Gastroesophageal sphincter (tissue), 4 donors: ENCODE results near the gene RAB6A. TPM values are rescaled to one million over a fixed set of nuclear protein-coding genes. Genes with fewer than 3 reads are reported as not detected.

Experiments
- ATAC-seq: fragments of 150-250 bp; one replicate; pipeline ENCODE4 v1.9.1; 2016; ENCODE audit warnings: mild to moderate bottlenecking, moderate library complexity
- H3K27ac ChIP-seq, 4 donors: fragments of 200-600 bp; sonication (generic) in 3 of 4; 1 replicate in 3 of 4; 2 replicates in 1 of 4; pipeline ENCODE4 v1.5.1; 2016 to 2019
- H3K27me3 ChIP-seq: fragments of 200-600 bp; sonication (generic); one replicate; pipeline ENCODE4 v1.5.1; 2019
- H3K36me3 ChIP-seq, 2 donors: fragments of 200-600 bp; sonication (generic); one replicate each; pipeline ENCODE4 v1.5.1; 2019; ENCODE audit warnings: control low read depth in 1 of 2
- H3K4me1 ChIP-seq, 3 donors: fragments of 200-600 bp; sonication (generic); 1 replicate in 2 of 3; 2 replicates in 1 of 3; pipeline ENCODE4 v1.5.1; 2016 to 2019; ENCODE audit warnings: control low read depth in 2 of 3
- H3K4me3 ChIP-seq, 2 donors: fragments of 200-600 bp; sonication (generic); one replicate each; pipeline ENCODE4 v1.5.1; 2019; ENCODE audit warnings: mild to moderate bottlenecking in 1 of 2, moderate library complexity in 1 of 2
- H3K9me3 ChIP-seq, 3 donors: fragments of 200-600 bp; sonication (generic); one replicate each; pipeline ENCODE4 v1.5.1; 2017 to 2019; ENCODE audit warnings: control low read depth in 2 of 3
- CTCF ChIP-seq, 4 experiments: fragments of 200-600 bp in 2 of 4; fragments of 450-650 bp in 2 of 4; sonication (generic) in 1 of 4; IDR thresholded peaks; one replicate each; pipeline ENCODE4 v1.5.1; 2017 to 2019; ENCODE audit warnings: antibody characterized with exemption in 4 of 4, mild to moderate bottlenecking in 2 of 4, moderate library complexity in 2 of 4
- EP300 ChIP-seq: sonication (generic); formaldehyde crosslinking; IDR thresholded peaks from one replicate; pipeline ENCODE4 v1.6.1; 2017; ENCODE audit warnings: antibody characterized with exemption, mild to moderate bottlenecking
- POLR2A ChIP-seq, 2 donors: fragments of 450-650 bp; IDR thresholded peaks; one replicate each; pipeline ENCODE4 v1.6.1; 2017; ENCODE audit warnings: antibody characterized with exemption in 2 of 2, mild to moderate bottlenecking in 2 of 2, moderate library complexity in 1 of 2
- POLR2AphosphoS5 ChIP-seq: sonication (generic); formaldehyde crosslinking; IDR thresholded peaks from one replicate; pipeline ENCODE4 v1.6.1; 2017; ENCODE audit warnings: antibody characterized with exemption
- WGBS, 2 donors: methylation state at CpG; one replicate each; pipeline ENCODE4 v1.1.5; 2018; ENCODE audit warnings: low coverage in 1 of 2; 5-methylcytosine and 5-hydroxymethylcytosine counted together
- total RNA-seq, 4 donors: library from RNA; depleted of rRNA; stranded (reverse); fragments of >200 nt; gene quantifications; one replicate each; pipeline ENCODE4 v1.1.0, GENCODE V29; 2016

The RAB6A gene
- total RNA-seq, 4 donors from 2014 or later = 134 to 168 (median 149) TPM

GRCh38 chr11:73662445-73663157 lies 98.3 kb downstream of the RAB6A start:
- ATAC-seq = no peak
- Histone ChIP-seq H3K27me3 (no peaks in the 10 kb centered on the region), H3K27ac (no peak overlapping the region), H3K36me3 (no peaks in the 10 kb centered on the region), H3K4me3 (no peak overlapping the region), H3K9me3 (no peaks in the 10 kb centered on the region), H3K4me1 (peaks cover 0 to 23% (median 4%) of the 10 kb centered on the region in 3 donors)
- WGBS, 2 donors = 80 to 83% methylated on average over 1 to 2 of the region's 3 CpGs
- no peak for TF ChIP-seq POLR2A (IDR thresholded peaks at IDR 0.05)
- no peak for TF ChIP-seq POLR2AphosphoS5
- no peak for TF ChIP-seq CTCF (IDR thresholded peaks at IDR 0.05)
- TF ChIP-seq EP300 = no peak

GRCh38 chr11:73661035-73661628 lies 99.7 kb downstream of the RAB6A start:
- Histone ChIP-seq H3K36me3 (no peaks in the 10 kb centered on the region), H3K4me3 (peak overlapping the region in 1 of 2 donors; percentile 37), H3K9me3 (no peaks in the 10 kb centered on the region), H3K4me1 (peaks cover 0 to 23% (median 4%) of the 10 kb centered on the region in 3 donors), H3K27me3 (no peaks in the 10 kb centered on the region), H3K27ac (peak overlapping the region in 2 of 4 donors; percentile 24 to 59)
- 0 to 9% methylated on average over 1 to 8 of the region's 40 CpGs for WGBS, 2 donors
- peak; percentile 96 for ATAC-seq
- TF ChIP-seq CTCF (IDR thresholded peaks at IDR 0.05) = peak in 3 of 4 experiments; percentile 94 to 99 (median 98)
- TF ChIP-seq POLR2AphosphoS5 = no peak

- ATAC-seq = no peak
- 71% methylated on average over 1 of the region's 25 CpGs; no CpG with 5 or more reads in 1 of the 2 donors for WGBS, 2 donors
Observed at GRCh38 chr11:73660497-73661034, 100.3 kb downstream of the RAB6A start.

GRCh38 chr11:73659961-73660360 lies 100.9 kb downstream of the RAB6A start:
- Histone ChIP-seq H3K4me1 (peaks cover 0 to 23% (median 4%) of the 10 kb centered on the region in 3 donors), H3K36me3 (no peaks in the 10 kb centered on the region), H3K27ac (no peak overlapping the region), H3K27me3 (no peaks in the 10 kb centered on the region), H3K9me3 (no peaks in the 10 kb centered on the region), H3K4me3 (no peak overlapping the region)
- TF ChIP-seq POLR2AphosphoS5 (no peak), POLR2A (IDR thresholded peaks at IDR 0.05) (no peak), CTCF (IDR thresholded peaks at IDR 0.05) (no peak), EP300 (no peak)
- 87 to 91% methylated on average over 3 of the region's 3 CpGs for WGBS, 2 donors
- no peak for ATAC-seq

More at GRCh38 chr11:73660497-73661034, 100.3 kb downstream of the RAB6A start:
- Histone ChIP-seq H3K27me3 (no peaks in the 10 kb centered on the region), H3K4me1 (peaks cover 0 to 23% (median 4%) of the 10 kb centered on the region in 3 donors), H3K27ac (peak overlapping the region in 2 of 4 donors; percentile 24 to 59), H3K9me3 (no peaks in the 10 kb centered on the region), H3K36me3 (no peaks in the 10 kb centered on the region), H3K4me3 (peak overlapping the region in 1 of 2 donors; percentile 37)
- TF ChIP-seq POLR2AphosphoS5 = no peak
- no peak for TF ChIP-seq POLR2A (IDR thresholded peaks at IDR 0.05)
- no peak for TF ChIP-seq EP300
- no peak for TF ChIP-seq CTCF (IDR thresholded peaks at IDR 0.05)
